HG03558 (cell line): Measurements from ENCODE around the gene RBM39.
"Not testable (repeated sequence)": the region's sequence is repeated elsewhere in the genome, so short reads cannot be mapped to it uniquely, and the experiment has no call there.

Experiments used
- ATAC-seq: cut with Tn5 transposase; IDR thresholded peaks from one replicate; pipeline ENCODE4 v1.9.1; 2021; ENCODE audit warnings: moderate number of reproducible peaks; ENCODE audit not compliant: unreplicated experiment; ENCODE audit errors: extremely low read depth

RBM39 gene

DNA sequence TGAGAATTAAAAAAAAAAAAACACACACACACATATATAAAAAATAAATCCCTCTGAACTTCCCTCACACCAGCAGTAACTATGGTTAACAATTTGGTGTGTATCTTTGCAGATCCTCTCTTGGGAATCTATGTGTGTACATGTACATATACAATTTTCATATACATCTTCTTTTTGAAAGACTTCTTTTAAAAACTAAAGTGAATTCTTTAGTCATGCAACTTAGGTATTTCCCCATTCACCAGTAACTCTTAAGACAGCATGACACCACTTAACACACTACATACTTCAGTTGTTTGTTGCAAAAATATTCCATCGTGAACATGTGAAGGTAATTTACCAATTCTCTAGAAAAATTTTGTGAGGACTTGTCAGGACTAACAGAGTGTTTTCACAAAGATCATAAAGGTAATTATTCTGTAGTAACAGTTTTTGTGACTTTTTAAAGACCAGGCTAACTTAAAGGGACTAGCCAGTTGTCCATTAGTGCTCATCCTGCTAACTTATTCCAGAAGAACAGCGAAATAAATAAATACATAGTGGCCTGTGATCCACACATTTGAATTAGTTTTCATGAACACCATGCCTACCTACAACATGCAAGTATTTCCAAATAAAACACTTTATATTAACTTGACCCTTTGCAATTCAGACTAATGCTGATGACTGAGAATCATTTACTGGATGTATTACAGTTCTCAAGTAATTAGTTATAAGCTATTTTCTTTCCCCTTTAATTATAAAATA lies 12.1 kb downstream of the RBM39 start:
- no peak for ATAC-seq

DNA sequence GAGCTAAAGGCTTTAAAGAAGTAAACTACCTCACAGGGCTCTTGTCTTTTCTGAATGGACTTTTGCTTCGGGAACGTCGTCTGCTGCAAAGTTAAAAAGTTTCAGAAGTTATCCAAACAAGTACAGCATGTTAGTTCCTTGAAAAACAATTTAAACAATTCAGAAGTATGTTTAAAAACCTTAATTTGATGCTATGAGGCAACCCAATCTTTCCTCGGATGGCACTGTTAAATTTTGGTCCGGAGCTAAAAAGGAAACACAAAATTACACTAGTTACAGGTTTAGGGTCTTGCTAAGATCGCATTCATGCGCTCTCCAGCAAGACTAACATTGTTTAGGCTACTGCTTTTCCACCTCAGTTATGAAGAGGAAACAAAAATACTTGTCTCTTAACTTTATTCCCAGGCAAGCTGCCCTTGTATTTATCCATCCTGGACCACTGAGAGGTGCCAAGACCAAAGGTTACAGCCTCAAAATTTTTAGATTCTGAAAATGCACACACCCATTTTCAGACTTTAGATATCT lies 12.7 kb downstream of the RBM39 start:
- ATAC-seq, result no peak

DNA sequence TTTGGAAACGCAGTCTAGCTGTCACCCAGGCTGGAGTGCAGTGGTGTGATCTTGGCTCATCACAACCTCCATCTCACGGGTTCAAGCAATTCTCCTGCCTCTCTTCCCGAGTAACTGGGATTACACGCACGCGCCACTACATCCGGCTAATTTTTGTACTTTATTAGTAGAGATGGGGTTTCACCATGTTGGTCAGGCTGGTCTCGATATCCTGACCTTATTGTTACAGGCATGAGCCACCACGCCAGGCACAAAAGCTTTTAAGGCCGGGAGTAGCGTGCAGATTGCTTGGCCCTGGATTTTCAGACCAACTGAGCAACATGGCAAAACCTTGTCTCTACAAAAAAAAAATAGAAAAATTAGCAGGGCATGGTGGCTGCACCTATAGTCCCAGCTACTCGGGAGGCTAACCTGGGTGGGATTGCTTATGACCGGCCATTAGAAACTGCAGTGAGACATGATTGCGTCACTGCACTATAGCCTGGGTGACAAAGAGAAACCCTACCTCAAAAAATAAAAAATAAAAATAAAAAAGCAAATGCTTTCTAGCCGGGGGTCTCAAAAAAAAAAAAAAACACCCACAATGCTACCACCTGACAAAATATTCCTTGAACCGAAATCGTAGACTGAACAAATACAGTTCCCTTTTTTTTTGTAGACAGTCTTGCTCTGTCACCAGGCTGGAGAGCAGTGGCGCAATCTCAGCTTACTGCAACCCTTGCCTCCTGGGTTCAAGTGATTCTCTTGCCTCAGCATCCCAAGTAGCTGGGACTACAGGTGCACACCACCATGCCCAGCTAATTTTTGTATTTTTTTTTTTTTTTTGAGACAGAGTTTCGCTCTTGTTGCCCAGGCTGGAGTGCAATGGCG lies 15.0 kb downstream of the RBM39 start:
- ATAC-seq, result no peak

DNA sequence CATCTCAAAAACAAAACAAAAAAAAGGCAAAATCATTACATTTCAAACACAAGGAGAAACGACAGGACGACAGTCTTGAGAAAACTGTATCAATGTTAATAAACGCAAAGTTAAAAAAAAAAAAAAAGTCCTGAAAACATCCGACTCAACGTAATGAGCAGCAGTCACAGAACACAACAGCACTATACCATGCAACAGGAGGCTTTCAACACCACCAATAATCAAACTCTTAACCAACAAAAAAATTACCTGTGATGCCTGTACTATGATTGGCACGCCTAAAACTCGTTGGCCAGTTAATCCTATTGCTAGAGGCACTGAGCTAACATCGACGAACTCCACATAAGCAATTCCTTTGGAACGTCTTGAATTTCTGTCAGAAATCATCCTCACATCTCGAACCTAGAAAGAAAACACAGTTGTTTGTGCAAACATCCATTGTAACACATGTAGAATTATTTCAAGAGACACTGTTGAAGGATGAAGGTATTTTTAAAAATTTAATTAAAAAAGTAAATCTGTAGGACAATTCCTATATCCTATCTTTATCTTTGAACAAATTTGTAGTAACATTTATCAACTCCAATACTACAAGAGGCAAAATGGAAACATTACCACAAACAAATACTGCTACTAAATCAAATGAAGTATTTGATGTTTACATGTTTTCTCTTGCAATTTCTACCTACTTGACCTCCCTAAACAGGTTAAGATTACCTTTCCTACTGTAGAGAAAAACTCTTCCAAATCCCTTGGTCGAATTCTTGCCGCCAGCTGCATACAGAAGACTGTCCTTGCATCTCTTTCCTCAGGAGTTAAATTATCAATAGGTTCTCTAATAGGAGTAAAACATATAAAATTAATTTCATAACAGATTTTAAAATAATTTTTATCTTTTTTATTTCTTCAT lies 17.5 kb downstream of the RBM39 start:
- no peak for ATAC-seq

DNA sequence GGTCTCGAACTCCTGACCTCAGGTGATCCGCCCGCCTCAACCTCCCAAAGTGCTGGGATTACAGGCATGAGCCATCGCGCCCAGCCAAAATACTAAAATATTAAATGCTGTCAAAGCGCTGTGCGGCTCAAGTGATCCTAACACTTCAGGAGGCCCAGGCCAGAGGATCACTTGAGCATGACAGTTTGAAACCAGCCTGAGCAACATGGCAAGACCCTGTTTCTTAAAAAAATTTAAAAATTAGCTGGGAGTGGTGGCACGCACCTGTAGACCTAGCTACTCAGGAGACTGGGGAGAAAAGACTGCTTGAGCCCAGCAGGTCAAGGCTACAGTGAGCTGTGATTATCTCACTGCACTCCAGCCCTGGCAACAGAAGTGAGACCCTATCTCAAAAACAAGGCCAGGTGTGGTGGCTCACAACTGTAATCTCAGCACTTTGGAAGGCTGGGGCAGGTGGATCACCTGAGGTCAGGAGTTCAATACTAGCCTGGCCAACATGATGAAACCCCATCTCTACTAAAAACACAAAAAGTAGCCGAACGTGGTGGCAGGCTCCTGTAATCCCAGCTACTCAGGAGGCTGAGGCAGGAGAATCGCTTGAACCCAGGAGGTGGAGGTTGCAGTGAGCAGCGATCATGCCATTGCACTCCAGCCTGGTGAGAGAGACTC lies 18.3 kb downstream of the RBM39 start:
- ATAC-seq, result not testable (repeated sequence)

DNA sequence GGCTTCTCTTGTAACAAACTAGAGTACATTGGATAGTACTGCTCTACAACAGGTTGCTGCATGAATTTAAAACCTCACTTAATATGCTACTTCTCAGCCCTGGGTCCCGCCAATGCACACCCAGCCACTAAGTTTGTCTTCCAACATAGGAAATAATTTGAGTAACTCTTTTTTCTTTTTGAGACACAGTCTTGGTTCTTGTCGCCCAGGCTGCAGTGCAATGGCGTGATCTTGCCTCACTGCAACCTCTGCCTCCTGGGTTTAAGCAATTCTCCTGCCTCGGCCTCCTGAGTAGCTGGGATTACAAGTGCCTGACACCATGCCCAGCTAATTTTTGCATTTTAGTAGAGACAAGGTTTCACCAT lies 18.8 kb downstream of the RBM39 start:
- not testable (repeated sequence) for ATAC-seq

DNA sequence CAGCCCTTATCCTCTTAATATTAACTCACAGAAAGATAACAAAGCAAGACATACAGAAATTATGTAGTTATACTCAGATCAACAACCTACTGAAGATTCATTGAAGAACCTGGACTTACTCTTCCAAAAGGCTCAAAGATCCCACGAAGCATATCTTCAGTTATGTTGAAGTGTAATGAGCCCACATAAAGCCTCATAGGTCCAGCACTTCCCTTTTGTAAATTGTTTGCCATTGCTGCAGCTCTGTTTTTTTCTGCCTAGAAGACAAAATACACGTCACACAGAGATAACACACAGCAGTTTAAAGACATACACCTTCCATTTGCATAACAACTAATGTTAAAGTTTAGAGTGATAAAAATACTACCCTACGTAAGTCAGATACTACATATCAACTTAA lies 20.4 kb downstream of the RBM39 start:
- ATAC-seq, result no peak

DNA sequence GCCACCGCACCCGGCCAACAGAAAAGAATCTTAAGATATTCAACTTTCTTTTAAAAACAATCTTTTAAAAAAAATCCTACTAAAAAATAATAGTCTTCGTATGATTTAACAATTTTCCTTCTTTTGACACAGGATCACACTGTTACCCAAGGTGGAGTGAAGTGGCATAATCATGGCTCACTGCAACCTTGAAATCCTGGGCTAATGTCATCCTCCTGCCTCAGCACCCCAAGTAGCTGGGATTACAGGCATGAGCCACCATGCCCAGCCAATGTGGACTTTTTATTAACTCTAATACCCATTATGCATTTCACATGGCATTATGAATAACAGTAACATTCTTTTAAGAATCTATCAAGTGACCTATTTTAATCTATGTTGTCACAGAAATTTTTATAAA lies 20.8 kb downstream of the RBM39 start:
- ATAC-seq, result no peak

DNA sequence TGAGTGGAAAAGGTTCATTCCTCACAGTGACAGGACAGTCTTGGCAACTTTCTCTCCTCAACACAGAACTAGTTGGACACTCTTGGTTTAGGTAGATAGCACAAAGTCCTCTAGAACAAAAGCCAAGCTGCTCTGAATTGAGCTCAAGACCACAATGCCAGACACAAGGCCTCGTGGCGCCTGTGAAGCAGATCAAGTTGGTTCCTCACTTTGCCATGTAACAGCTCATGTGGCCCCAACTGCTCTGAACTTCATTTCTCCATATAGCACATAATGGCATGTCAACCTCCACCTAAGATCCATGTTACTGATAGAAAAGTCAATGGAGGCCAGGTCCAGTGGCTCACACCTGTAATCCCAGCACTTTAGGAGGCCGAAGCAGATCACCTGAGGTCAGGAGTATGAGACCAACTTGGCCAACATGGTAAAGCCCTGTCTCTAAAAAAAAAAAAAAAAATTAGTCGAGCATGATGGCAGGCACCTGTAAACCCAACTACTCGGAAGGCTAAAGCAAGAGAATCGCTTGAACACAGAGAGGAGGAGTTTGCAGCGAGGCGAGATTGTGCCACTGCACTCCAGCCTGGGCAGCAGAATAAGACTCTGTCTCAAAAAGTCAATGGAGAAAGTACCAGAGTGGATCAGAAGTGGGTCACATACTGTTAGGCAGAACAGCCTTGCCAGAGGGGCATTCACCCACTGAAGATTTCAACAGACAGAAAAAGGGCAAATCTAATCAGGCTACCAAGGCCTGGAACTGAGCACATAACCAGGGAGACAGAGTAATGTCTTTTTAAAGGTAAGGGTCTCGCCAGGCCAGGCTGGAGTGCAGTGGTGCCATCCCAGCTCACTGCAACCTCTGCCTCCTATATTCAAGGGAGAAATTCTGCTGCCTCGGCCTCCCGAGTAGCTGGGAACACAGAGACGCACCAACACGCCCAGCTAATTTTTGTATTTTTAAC lies 21.6 kb downstream of the RBM39 start:
- no peak for ATAC-seq

DNA sequence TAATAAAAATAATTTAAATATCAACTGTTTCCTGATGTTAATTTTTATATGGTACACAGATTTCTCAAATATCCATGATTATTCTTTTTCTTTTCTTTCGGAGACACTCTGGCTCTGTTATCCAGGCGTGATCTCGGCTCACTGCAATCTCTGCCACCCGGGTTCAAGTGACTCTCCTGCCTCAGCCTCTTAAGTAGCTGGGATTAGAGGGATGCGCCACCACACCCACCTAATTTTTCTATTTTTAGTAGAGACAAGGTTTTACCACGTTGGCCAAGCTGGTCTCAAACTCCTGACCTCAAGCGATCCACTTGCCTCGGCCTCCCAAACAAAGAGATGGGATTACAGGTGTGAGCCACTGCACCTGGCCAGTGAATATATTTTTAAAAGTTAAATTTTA lies 22.3 kb downstream of the RBM39 start:
- ATAC-seq, result no peak

DNA sequence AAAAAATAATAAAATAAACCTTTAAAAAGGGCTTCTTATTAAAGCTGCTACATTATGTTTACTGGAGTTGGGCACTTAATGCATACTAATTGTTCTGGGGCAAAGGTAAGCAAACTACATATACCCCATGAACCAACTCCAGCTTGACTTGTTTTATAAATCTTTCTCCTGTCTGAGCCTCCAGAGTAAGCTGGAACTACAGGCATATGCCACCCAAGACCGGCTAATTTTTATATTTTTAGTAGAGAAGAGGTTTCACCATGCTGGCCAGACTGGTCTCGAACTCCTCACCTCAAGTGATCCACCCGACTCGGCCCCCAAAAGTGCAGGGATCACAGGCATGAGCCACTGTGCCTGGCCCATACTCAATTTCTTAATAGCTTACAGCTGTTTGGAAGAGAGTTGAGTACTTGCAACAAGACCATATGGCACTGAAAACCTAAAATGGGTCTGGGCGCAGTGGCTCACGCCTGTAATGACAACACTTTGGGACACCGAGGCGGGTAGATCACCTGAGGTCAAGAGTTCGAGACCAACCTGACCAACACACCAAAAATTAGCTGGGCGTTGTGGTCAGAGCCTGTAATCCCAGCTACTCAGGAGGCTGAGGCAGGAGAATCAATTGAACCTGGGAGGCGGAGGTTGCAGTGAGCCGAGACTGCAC lies 23.0 kb downstream of the RBM39 start:
- no peak for ATAC-seq

DNA sequence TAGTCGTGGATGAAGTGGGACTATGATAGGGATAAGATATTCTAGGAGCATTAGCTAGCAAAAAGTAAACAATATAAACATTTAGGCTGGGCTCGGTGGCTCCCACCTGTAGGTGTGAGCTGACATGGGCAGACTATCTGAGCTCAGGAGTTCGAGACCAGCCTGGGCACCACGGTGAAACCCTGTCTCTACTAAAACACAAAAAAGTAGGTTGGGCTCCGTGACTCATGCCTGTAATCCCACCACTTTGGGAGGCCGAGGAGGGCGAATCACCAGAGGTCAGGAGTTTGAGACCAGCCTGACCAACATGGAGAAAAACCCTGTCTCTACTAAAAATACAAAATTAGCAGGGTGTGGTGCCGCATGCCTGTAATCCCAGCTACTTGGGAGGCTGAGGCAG lies 23.7 kb downstream of the RBM39 start:
- ATAC-seq, result not testable (repeated sequence)

DNA sequence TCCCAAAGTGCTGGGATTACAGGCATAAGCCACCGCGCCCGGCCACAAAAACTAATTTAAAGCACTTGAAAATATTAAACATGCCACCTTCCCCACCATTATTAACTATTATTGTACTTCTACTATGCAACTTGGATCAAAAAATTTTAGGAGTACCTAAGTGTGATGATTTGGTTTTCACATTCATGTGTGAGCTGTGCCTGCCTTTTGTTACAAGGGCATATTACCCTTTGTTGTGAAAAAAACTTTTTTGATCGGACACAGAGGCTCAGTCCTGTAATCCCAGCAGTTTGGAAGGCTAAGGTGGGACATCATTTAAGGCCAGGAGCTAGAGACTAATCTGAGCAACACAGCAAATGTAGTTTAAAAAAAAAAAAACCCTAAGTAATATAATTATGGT lies 25.7 kb downstream of the RBM39 start:
- no peak for ATAC-seq

DNA sequence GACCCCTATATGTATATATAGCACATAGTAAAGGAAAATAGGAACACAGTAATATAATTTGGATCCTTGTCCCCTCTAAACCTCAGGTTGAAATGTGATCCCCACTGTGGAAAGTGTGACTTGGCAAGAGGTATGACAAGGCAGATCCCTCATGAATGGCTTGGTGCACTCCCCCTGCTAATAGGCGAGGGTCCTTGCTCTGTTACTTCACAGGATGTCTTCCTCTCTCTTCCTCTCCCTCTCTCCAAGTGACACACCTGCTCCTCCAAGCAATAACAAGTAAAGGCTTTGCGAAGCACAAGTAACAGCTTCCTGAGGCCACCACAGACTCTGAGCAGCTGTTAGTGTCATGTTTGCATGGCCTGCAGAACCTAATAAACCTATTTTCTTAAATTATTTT lies 26.4 kb downstream of the RBM39 start:
- no peak for ATAC-seq

DNA sequence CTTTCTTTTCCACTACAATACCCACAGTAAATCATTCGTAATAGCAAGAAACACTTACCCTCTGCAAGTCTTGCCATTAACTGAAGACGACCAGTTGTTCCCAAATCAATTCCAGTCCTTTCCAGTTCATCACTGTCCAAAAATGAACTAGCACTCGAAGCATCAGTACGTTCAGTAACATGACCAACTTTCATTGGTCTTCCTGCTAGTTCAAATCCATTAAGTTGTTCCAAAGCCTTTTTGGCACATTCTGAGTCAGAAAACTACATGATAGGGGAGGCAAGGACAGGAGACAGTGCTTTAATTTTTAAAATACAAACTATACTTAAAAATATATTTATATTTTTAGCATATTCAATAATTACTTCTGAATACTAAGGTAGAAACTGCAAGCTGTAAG lies 27.9 kb downstream of the RBM39 start:
- ATAC-seq, result no peak

DNA sequence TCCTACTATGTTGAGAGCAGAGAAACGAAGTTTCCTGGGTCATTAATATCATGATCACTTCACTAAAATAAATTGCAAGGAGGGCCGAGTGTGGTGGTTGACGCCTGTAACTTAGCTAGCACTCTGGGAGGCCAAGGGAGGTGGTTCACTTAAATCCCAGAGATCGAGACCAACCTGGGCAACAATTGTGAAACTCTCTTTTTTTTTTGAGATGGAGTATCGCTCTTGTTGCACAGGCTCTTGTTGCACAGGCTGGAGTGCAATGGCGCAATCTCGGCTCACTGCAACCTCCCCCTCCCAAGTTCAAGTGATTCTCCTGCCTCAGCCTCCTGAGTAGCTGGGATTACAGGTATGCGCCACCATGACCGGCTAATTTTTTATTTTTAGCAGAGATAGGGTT lies 28.9 kb downstream of the RBM39 start:
- not testable (repeated sequence) for ATAC-seq

DNA sequence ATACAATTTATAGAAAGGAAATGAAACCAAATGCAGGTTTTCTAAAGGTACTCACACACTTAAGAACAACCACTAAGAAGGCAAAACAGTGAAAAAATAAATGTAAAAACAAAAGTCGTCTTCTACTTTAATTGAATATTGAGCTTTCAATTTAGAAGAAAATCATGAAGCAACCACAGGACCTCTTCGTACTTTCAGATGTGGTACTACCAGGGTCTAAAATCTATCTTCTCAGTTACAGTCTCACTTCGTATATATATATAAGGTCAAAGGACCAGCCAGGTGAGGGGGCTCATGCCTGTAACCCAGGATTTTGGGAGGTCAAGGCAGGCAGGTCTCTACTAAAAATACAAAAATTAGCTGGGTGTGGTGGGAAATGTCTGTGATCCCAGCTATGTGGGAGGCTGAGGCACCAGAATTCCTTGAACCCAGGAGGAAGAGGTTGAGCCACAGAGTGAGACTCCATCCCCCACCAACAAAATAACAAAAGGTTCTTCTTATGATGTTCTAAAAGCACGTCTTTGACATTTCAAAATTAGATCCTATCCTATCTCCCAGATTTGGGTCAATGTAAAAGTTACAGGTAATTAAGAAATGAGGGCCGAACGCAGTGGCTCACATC lies 30.4 kb downstream of the RBM39 start:
- no peak for ATAC-seq
